CD4-positive, alpha-beta T cell treated with Interferon alpha-2 for 1 hour (primary cell): ENCODE measurements around the gene ZNF20.
"Not testable (repeated sequence)": the region's sequence is repeated elsewhere in the genome, so short reads cannot be mapped to it uniquely, and the experiment has no call there.

Experiments
- DNase-seq, 2 donors: peaks; one replicate each; pipeline ENCODE4 v3.0.0-alpha.2; 2020 to 2022

The ZNF20 gene

DNA sequence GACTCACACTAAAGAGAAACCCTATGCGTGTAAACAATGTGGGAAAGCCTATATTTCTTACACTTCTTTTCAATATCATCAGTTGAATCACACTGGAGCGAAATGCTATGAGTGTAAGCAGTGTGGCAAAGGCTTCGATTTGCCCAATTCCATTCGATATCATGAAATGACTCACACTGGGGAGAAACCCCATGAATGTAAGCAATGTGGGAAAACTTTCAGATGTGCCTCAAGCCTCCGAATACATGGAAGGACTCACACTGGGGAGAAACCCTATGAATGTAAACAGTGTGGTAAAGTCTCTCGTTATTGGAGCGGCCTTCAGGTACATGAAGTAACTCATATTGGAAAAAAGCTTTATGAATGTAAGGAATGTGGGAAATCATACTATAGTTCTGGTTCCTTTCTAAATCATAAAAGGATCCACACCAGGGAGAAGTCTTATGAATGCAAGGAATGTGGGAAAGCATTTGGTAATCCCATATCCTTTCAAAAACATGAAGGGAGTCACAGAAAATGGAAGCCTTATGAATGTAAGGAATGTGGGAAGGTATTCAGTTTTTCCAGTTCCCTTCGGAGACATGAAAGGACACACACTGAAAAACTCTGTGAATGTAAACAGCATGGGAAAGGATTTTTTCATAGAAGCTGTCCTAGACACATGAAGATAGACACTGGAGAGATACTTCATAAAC, 28.1 kb downstream of the ZNF20 start:
- no peak for DNase-seq

- no peak for DNase-seq
Measured at GRCh38 chr19:12111176-12111575, 29.0 kb downstream of the ZNF20 start.

GRCh38 chr19:12103909-12104308, 36.2 kb downstream of the ZNF20 start:
- not testable (repeated sequence) for DNase-seq

DNA sequence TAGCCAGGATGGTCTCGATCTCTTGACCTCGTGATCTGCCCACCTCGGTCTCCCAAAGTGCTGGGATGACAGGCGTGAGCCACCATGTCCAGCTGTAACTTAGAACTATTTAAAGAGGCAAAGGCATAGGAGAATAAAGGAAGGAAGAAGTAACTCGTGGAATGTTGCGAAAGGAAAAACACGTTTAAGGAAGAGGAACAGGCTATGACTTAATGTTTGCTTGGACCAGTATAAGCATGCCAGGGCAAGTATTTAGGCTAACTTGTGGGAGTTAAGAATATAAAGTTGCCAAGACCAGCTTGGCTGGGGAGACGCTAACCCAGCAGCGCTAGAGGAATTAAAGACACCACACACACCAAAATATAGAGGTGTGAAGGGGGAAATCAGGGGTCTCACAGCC, 42.1 kb downstream of the ZNF20 start:
- no peak for DNase-seq

- no peak for DNase-seq
Measured at GRCh38 chr19:12095111-12095790, 44.9 kb downstream of the ZNF20 start.

GRCh38 chr19:12093777-12094176, 46.4 kb downstream of the ZNF20 start:
- no peak for DNase-seq

DNA sequence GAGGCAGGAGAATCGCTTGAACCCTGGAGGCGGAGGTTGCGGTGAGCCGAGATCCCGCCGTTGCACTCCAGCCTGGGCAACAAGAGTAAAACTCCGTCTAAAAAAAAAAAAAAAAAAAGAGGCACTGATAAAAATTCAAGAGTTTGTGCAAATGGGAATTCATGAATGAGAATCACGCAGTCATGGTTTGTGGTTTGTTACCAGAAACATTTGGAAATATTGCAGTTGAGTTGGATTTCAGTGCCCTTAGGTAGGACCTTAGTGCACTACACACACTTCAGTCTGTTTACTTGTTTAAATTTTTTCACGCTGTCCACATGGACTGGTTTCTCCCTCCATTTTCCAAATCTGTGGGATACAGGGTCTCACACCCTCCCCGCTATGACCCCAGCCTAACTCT, 47.2 kb downstream of the ZNF20 start:
- DNase-seq: no peak

GRCh38 chr19:12092065-12092867, 47.9 kb downstream of the ZNF20 start:
- DNase-seq: peak; percentile 52 to 53

DNA sequence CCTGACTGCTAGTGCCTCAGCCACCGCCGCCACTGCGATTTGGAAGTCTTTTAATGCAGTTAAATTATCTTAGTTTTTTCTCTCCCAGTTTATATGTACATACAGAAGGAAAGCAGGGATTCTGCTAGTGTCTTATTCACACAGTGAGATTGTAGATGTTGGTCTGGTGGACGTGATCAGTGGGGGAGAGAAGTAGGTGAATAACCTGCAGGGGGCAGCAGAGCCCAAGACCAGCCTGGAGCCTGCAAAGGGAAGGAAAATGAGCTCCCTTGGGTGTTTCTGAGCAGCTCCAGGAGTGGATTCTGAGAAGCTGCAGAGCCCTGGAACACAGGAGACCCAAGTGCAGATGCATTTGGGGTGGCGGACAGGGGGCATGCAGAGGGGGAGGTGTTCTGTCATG, 49.3 kb downstream of the ZNF20 start:
- peak; percentile 53 to 64 for DNase-seq

GRCh38 chr19:12085074-12085818, 54.9 kb downstream of the ZNF20 start:
- no peak for DNase-seq

GRCh38 chr19:12083336-12083735, 56.8 kb downstream of the ZNF20 start:
- not testable (repeated sequence) for DNase-seq
